WI38 (cell line): Measurements from ENCODE around the gene OR2V1.

Experiments
- H3K4me3 ChIP-seq: 2 replicates; pipeline ENCODE4 v1.5.1; 2011; ENCODE audit warnings: low read depth, mild to moderate bottlenecking, control low read depth, low read length
- CTCF ChIP-seq: IDR thresholded peaks from 2 replicates; pipeline ENCODE4 v1.5.1; 2012; ENCODE audit warnings: low read depth, mild to moderate bottlenecking, control low read depth, low read length

Gene OR2V1

GRCh38 chr5:181142054-181142453, 11.1 kb upstream of the OR2V1 start:
- TF ChIP-seq CTCF, result no peak
- no peak overlapping the region for H3K4me3 ChIP-seq

DNA sequence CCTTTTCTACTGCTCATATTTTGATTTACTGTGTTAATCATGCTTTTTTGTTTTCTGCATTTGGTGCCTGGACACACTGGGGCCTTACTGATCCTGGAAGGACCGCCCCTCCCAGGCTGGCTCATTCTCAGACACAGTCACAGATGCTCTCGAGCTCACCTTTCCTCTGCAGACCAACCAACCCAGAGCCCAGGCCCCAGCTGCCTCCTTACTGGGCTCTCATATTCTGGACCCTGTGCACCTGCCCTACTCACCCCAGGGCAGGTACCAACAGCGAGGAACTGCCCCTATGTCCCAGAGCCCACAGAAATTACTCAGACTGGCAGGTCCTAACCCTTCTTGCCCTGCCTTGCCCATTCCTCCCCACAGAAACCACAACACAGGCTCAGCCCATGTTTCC, 9.8 kb upstream of the OR2V1 start:
- no peak for TF ChIP-seq CTCF
- no peak overlapping the region for H3K4me3 ChIP-seq

- TF ChIP-seq CTCF, result no peak
- no peak overlapping the region for H3K4me3 ChIP-seq
Measured at GRCh38 chr5:181138258-181138657, 7.3 kb upstream of the OR2V1 start.

GRCh38 chr5:181136361-181136955, 5.5 kb upstream of the OR2V1 start:
- no peak overlapping the region for H3K4me3 ChIP-seq
- TF ChIP-seq CTCF, result no peak

- no peak for TF ChIP-seq CTCF
- H3K4me3 ChIP-seq, result no peak overlapping the region
Measured at GRCh38 chr5:181134259-181134658, 3.3 kb upstream of the OR2V1 start.

DNA sequence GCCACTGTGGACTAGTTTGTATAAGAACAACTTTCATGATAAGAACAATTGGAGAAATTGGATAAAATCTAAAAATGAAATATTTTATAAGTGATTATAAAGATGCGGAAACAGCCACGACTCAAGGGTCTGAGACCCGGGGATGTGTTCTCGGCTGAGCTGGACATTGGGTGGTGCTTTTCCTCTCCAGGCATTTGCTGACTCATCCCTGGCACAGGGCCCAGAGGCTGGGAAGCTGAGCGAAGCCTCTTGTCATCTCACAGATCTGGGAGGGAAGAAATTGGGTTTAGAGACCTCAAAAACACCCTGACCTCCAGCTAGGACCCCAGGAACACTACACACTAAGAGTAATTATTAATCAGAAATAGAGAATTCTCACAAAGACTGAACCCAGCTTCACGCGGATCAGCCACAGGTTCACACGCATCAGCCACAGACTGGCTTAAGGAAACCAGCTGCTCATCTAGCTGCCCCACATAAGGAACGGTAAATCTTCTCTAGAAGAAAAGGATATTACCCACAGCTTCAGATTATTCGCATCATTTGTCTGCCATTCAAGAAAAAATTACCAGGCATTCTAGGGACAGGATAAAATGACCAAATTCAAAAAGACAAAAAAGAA, 2.8 kb upstream of the OR2V1 start:
- H3K4me3 ChIP-seq, result no peak overlapping the region
- no peak for TF ChIP-seq CTCF

DNA sequence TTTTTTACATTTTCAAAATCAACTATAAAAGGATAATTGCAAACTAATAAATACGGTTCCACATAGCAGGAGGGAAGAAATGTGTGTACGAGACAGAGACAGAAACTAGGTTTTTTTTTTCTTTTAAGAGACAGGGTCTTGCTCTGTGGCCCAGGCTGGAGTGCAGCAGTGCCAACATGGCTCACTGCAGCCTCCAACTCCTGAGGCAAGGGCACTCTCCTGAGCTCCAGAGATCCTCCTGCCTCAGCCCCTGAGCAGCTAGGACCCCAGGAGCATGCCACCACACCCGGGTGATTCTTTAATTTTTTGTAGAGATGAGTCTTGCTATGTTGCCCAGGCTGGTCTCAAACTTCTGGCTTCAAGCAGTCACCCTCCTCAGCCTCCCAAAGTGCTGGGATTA, 2.1 kb upstream of the OR2V1 start:
- H3K4me3 ChIP-seq, result no peak overlapping the region
- no peak for TF ChIP-seq CTCF
